GM19438 (cell line): ENCODE data around the gene DGKI.

Experiments
- ATAC-seq: cut with Tn5 transposase; IDR thresholded peaks from one replicate; pipeline ENCODE4 v1.9.1; 2021; ENCODE audit warnings: low read depth; ENCODE audit not compliant: unreplicated experiment

Gene DGKI

DNA sequence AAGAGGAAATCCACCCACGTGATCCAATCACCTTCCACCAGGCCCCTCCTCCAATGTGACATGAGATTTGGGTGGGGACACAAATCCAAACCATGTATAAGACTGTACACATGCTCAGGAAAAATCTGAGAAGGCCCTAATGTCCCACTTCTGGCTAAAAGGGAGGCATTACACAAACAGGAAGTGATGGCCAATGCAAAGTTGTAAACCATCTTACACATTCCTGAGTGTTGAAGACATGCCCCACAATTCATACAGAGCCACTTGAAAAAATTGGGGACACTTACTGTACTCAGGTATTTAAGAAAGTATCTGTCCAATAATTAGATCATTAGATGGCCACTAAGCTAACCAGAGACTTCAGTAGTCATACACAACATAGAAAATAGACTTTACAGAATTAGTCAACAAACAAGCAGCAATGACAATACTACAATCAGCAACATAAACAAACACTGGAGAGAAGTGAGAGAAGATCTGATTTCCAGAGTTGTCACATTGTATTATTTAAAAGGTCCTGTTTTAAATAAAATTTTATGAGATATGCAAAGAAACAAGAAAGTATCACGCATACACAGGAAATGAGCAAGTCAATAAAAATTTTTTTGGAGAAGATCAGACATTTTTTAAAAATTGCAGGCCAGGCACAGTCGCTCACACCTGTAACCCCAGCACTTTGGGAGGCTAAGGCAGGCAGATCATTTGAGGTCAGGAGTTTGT is 143.3 kb downstream of the DGKI start:
- ATAC-seq: no peak

DNA sequence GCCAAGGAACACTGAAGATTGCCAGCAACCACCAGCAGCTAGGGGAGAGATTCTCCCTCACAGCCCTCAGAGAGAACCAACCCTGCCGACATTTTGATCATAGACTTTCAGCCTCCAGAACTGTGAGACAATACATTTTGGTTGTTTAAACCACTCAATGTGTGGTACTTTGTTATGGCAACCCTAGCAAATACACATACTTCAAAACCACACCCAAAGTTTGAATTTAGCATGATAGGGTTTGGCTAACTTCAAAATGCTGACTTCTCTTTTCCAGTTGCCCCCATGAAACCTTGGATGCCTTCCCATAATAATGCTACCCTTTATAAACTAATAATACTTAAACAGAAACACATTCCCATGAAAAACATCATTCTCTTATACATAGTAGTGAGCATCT is 149.8 kb downstream of the DGKI start:
- ATAC-seq: no peak

DNA sequence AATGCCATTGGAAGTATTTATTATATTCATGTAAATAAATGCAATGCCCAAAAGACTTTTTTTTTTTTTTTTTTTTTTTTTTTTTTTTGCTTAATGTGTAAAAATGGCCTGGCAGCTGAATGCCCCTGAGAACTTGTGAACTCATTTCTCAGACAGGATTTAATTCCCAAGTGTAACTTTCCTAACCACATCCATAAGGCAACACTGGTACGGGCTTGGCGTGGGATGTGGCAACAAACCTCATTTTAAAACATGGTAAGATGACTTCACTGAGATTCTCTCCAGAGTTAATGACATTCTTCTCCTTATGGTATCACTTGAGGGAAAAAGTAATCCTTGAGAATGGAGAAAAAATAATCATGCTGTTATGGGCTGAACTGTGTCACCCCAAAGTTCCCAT is 150.4 kb downstream of the DGKI start:
- no peak for ATAC-seq

DNA sequence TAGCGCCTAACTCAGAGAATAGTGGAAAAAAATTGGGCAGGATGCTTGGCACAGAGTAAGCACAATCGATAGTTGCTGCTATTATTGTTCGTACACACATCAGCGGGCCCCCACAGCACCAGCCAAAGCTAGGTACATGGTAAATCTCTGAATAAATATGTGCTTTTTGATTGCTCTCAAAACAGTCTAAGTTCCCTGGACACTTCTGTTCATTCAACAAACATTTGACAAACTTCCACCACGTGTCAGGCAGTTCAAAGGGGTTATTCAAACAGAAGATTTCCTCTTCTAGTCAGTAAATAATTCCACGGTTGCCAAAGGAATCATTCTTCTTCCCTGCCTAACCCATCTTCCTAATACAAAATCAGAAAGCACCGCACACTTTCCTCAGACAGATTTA is 150.8 kb downstream of the DGKI start:
- no peak for ATAC-seq

DNA sequence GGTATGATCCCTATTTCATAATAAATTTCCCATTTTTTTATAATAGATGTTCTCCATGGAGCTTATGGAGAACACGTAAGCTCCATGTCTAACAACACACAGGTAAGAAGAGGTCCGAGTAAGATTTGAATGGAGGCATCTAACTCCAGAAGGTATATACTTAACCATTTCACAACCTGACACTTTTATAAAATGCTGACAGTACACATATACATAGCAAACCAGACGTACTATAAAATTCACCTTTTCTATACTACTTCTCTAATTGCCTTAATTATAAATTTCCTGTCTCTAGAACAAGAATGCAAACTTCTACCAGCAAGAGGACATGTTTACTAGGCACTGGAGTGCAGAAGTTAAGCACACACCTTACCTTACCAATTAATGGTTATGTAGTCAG is 151.3 kb downstream of the DGKI start:
- no peak for ATAC-seq

DNA sequence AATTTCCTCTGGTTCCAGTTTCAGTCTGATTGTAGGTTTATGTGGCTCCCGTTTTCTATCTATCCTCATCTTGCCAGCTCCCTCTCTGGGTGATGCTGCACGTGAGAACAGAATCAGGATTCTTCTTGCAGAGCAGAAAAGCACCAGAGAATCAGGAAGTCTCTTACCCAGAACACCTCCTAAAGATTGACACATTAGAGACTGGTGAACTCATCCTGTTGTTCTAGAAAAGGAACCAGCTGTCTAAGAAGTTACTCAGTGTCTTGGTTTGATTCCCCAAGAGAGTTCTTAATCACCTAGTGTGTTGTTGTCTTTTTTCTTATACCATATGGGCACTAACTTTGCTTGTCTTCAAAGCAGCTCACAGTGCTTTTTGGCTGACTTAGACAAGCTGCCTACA is 152.4 kb downstream of the DGKI start:
- ATAC-seq: no peak

DNA sequence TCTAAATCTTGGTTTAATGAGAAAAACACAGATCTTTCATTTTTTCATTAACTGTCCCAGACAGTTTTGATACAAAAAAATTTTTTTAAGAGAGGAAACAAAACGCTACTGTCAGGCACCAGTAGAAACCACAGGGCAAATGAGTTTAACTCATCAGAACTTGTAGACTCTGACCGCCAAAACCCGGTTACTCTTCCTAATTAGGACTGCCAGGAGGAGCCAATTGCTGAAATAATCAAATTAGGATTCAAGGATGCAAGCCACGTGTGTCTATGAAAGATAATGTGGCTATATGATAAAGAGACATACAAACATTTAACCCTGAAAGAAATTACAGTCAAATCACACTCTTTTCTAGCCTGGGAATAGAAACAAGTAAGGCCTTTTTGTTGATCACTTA is 154.4 kb downstream of the DGKI start:
- no peak for ATAC-seq

DNA sequence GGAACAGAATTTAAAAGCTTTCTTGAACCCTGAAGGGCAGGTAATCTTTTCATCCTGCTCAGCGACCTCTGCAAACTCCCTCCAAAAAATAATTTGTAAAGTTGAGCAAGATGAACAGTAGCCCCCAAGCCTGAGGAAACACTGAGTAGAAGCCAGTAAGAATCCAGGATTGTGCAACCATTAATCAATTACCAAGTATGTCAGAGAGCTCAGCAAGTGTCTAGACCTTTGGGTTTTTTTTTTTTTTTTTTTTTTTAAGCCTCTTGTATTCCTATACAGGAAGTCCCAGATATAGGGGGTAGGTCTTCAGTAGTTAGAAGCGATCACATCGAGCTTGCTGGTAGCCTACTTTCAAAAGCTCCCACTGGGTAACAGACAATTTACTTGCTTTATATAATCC is 155.2 kb downstream of the DGKI start:
- no peak for ATAC-seq

DNA sequence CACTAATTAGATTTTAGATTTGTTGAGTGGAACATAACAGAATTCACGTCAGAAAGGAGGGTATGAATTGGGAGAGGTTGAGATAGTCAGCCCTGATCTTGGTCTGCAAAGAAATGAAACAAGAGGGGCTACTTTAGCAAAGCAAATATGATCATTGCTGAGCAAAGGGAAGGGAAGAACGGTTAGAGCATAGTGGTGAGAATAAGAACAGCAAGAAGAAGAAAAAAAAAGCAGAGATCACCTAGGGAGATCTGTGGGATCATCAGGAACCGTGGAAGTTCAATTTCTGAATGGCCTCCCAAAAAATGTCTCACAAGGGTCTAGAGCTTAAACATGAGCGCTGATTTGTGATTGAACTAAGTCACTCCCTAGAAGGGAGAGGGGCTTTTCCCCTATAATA is 156.1 kb downstream of the DGKI start:
- ATAC-seq: no peak

DNA sequence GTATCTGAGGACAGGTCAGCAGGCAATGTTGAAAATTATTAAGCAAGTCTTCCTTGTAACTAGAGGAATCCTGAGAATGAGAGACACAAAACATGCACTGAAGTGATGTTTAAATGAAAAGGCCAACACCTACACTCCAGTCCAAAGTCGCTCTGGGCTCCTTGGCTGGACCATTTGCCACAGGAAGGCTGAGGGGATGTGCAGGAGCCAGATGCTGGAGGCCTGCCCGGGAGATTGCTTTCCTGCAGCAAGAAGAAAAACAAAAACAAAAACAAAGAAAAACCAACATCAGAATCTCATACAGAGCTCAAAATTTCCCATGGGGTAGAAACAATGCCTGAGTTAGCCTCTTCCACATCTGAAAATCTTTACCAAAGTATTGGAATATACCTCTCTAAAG is 157.0 kb downstream of the DGKI start:
- no peak for ATAC-seq

DNA sequence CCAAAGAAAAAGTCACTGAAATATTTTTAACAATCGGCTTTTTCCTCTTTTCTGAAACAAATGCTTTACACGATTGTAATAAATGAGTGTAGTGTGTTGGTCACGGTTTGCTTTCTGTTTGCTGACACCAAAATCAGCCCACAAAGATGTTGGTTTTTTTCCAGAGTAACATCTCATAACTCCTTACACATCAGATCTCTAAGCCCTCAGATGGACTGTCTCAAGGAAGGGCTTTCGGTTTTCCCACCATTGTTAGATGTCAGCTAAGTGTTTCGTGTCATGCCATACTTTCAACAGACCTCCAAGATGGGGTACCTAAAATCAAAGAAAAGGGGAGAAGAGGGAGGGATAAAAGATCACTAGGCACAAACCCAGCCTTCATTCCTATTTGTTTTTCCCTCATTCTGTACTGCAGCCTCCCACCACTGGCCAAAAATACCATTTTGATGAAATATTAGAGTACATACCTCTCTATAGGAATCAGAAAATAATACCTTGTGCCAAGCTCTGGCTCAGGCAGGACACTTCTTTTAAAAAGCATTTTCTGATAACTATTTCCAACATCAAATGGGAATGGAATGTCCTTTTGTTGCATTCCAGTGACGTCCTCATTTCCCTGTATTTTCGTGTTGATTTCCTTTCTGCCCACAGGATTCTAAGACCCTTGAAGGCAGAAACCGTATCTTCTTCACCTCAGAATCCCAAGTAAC is 159.1 kb downstream of the DGKI start:
- ATAC-seq: no peak

DNA sequence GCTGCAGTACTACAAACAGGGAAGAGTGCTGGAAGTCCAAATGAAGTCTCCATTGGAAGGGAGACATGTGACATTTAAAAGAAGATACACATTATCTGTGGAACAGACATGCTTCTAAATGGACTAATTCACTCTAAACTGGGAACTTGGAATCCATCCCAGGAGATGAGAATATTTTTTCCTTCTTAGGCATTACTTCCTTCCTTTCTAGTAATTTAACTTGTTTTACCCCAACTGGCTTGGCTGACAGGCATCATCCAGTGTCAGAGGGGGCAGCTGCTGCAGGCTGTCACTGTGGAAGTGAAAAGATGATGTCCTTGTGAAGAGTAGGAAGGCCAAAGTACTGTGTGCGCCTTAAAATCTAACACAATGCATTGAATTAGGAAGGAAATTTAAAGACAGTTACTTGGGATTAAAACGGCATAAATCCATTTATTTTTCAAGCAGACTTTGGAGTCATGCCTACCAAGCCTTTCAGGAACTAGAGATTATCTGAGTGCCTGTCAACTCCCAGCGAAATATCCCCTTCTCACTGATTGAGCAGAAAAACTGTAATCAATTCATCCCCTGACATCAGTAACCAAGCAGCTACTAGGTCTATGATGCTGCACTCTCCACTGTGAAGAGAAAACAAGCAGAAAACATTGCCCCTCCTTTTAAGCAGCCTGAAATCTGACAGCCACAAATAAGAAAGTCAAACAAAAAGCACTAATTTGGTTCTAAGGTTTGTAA is 161.2 kb downstream of the DGKI start:
- no peak for ATAC-seq

DNA sequence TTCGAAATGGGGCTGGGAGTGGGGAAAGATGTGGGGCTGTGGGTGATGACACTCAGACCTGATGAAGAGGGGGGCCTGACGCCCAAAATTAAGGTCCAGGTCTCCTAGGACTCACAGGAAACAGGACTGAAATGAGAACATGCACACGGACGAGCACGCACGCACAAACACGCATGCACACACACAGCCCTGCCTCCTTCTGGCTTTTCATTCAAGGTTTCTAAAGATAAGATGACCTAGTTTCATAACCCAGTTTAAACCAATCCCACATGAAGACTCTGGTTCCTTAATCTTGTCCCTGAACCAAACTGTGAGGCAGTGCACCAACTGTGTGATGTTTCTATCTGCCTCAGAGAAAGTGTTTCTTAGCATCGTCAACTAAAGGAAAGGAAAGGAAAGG is 162.0 kb downstream of the DGKI start:
- ATAC-seq: no peak

DNA sequence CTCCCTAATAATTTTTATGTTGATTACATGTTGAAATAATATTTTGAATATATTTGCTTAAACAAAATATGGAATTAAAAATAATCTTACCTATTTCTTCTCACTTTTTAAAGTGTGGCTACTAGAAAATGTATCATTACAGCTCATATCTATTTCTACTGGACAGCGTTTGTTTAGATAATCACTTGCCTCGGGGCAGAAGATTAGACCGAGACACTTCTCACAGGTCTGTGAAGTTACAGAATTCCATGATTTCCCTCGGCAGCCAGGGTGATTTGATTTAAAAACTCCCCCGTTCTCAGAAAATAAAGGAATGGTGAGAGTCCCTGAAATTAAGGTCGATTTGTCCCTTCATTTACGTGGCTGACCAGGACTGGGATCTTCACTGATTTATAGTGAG is 162.5 kb downstream of the DGKI start:
- no peak for ATAC-seq

DNA sequence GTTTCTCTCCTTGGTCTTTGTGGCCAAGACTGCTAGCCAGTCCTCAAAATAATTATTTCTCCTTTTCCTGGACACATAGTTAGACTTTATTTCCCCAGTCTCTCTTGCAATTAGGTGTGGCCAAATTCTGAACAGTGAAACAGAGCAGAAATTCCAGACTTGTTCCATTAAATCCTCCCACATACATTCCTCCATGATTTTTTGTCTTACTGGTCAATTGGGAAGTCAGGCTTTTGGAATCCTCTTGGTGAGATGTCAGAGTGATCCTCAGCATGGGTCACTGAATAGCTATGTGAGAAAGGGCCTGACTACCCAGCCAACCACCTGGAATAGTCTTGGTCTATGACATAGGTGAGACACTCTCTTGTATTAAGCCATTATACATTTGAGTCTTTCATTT is 164.2 kb downstream of the DGKI start:
- no peak for ATAC-seq

DNA sequence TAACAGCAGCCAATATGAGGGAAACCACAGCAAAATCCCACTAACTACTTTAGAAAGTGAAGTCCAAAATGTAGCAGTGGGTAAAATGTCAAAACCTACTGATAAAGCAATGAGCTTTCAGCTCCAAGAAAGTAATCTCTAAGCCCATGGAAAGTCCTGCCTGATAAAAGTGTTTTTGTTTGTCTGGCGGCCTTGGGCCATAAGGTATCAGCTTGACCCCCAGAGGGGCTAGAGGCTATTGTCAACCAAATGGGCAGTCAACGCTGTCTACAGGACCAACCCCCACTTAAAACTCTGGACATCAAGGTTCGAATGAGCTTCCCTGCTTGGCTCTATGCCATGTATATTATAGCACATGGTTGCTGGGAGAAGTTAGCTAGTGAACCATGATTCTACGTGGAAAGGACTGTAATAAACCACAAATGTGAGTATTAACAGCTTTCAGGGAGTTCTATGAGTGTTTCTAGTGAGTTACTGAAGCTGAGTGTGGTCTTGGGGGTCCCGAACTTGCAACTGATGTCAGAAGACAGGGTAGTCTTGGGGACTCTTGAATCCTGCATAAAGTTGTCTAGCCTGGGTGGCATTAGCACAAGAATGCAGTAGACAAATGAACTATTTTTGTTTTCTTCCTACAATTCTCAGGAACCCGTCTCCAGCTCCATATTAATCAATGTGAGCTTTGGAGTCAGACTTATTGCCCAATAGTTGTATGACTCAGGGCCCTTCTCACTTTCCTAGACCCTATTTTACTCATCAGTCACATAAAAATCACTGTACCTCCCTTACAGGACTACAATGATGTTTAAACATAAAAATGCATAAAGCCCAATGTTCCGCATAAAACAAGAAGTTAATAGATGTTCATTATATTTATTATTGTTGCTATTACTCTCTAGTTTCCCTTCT is 164.9 kb downstream of the DGKI start:
- ATAC-seq: no peak

DNA sequence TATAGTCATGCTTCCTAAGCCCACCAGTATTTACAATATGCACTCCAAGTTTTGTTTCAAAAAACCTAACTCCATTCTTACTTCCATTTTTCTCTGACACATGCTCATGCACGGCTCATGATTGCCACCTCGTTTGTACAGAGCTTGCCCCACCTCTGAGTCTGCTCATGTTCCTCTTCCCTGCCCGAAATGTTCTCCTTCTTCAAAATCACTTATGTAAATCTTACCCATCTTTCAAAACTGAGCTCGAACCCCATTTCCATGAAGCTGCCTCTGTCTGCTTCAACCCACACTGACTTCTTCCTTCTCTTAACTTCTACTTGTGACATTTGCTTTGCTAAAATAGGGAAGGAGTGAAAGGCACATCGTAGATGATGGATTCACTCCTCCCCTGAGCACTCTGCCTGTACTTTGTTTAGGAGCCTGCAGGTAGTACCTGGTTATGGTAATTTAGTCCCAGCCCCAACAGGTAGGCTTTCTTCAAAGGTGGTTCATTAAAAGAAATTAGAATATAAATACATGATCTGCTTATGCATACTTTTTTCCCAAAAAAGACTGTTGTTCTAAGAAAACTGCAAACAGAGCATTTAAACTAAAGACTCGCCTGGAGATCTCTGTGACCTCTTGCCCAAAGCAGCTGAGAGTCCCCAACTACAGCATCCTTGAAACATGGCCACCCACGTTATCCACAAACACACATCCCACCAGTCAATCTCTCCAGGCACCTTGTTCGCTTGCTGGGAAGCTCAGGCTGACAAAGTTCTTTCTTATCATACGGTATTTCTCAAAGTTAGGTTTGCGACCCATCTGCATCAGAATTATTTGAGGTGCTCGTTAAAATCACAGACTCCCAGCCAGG is 172.0 kb downstream of the DGKI start:
- ATAC-seq: no peak

DNA sequence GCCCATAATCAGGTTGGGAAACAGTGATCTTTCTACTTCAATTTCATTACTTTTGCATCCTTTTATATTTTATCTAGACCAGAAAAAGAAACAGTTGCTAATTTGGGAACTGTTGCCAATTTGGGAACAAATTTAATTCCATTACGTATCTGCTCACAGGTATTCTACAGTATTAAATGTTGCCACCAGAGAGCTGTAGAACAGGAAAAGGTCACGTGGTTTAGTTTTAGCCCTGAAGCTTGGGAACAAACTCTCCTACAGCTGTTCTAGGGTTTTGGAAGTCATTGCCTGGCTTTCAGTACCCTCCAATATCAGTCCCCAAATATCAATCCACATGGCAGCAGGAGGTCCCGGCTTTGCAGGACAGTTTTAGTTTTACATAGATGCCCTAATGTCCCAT is 172.7 kb downstream of the DGKI start:
- ATAC-seq: no peak

DNA sequence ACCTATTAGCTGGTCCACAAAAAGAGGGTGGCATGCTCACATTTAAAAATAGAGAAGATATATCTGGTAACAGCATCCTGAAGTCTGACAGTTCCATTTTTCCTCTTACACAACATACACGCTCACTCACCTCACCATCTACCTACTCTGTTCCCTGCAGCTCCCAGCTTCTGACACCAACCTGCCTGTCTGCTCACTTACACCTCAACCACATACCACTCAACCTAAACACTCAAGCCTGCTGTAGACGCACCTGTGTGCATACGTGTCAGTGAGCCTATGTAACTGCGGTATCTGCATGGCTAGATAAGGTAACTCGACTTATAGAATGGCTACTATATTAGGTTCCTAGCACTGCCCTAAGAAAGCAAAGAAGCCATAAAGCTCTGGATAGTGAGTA is 174.9 kb downstream of the DGKI start:
- ATAC-seq: no peak
